HUDEP-2 (cell line): ENCODE results near the gene ZNF66.
"Not testable (repeated sequence)": the region's sequence is repeated elsewhere in the genome, so short reads cannot be mapped to it uniquely, and the experiment has no call there.

ENCODE experiments used
- DNase-seq, 76 experiments: peaks; one replicate each; lab custom pipeline; 2025; ENCODE audit not compliant: unreplicated experiment in 76 of 76; lab: John Stamatoyannopoulos, UW

ZNF66 gene

DNA sequence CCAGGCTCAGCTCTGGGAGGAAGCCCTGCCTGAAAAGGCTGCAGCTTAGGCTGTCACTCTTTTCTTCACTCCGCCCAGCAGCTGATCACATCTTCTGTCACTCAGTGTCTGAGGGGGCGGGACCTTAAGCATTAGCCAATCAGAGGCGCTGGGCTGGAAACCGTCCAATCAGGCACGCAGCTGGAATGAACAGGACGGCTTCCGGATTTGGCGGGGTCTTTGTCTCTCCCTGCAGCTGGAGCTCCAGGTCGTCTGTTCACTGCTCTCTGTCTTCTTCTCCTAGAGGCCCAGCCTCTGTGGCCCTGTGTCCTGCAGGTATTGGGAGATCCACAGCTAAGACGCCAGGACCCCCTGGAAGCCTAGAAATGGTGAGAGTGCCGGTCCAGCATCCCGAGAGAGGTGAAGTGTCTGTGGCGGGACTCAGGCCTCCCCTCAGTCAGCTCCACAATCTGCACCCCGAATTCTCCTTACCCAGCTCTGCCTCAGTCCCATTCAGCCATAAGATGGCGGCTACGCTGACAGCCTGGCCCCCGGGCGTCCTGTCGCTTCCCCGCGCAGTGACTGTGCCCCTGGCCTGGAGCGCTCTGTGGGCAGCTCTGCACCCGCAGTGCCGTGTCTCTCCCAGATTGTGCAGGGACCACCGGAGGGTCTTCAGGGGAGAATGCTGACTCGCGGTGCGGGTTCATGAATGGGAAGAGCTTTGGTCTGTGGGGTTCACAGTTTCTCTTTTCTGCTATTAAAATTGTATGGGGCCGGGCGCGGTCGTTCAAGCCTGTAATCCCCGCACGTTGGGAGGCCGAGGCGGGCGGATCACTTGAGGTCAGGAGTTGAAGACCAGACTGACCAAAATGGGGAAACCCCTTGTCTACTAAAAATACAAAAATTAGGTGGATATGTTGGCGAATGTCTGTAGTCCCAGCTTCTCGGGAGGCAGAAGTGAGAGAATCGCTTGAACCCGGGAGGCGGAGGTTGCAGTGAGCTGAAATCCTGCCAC, at the start of gene ZNF66:
ZNF66 (plus strand) TSS at position 222 of the 994 bp plus-strand sequence; CDS start at position 366, 144 bp downstream.
- peak in 61 of 76 experiments; percentile 6 to 83 (median 61) for DNase-seq

DNA sequence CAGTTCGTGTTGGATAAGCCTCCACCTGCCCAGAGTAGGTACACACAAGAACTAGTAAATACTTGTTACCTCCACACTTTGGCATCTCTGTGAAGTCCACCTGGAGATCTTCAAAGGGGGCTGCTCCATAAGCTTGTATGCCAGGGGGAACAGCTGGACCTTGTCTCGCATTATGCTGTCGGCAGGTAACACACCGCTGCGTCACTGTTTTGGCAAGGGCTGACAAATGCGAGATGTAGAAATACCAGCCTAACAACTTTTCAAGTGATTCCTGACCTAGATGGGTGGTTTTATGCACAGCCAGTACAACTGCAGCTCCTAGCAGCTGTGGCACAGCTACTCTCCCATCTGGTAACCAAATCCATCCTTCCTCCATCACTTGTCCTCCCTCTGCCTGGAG, 25.9 kb upstream of the ZNF66 start:
- DNase-seq = not testable (repeated sequence)

DNA sequence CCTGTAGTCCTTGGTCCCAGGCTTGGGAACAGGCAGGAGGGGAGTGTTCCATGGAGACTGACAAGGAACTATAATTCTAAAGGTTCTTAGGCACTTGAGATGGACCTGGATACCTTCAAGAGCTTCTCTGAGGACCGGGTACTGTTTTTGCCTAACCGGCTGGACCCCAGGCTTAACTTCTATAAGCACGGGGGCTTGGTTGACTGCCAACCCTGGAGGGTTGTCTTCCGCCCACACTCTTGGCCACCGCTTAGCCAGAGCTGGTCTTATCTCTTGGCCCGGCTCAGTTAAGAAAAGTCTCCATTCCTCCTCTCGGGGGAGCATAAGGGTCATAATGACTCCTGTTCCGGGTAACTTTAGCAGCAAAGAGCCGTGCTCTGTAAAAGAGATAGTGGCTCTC, 23.8 kb upstream of the ZNF66 start:
- DNase-seq = not testable (repeated sequence)

- not testable (repeated sequence) for DNase-seq
Measured at GRCh38 chr19:20769225-20769736, 6.8 kb upstream of the ZNF66 start.

GRCh38 chr19:20787786-20788185, 11.7 kb downstream of the ZNF66 start:
- DNase-seq = no peak

DNA sequence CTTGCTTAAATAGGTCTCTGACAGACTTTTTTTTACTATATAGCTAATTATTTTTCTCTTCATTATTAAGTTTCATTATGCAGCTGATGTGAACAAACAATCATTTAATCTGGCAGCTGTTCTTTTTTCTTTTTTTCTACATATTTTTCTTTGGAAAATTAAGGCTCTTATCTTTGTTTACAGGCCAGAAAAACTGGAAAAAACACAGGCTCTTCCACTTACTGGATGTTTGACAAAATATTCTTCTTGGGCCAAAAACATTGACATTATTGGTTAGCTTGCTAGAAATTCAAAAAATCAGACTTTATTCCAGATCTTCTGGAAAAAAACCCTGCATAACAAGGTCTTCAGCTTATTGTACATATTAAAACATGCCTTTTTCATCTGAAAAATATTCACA, 15.7 kb downstream of the ZNF66 start:
- DNase-seq = no peak

GRCh38 chr19:20806311-20807262, 30.5 kb downstream of the ZNF66 start:
- DNase-seq = not testable (repeated sequence)

DNA sequence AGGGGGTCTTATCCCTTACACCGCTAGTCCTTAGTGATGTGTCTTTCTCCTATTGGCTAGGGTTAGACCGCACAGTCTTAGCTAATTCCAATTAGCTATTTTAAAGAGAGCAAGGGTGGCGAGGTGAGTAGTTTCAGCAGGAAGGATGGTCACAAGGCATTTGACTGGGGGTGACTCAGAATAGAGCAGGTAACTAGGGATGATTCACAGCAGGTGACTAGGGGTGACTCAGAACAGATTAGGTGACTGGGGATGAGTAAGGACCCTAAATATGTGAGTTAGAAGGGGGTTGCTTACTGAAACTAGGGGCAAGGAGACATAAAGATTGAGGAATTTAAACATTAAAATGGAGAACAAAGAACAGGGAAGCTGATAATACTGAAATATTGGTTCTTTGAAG, 64.3 kb downstream of the ZNF66 start:
- no peak for DNase-seq
